GM11168 (cell line): Measurements from ENCODE around the gene PRDM13.

ENCODE experiments used
- in situ Hi-C: fragments of 300-500 bp; cut with MboI; formaldehyde crosslinking; loops from one replicate; pipeline ENCODE4 v1.12.0; 2022; ENCODE audit warnings: low sequenced_read_pairs; ENCODE audit not compliant: unreplicated experiment

The PRDM13 gene

DNA sequence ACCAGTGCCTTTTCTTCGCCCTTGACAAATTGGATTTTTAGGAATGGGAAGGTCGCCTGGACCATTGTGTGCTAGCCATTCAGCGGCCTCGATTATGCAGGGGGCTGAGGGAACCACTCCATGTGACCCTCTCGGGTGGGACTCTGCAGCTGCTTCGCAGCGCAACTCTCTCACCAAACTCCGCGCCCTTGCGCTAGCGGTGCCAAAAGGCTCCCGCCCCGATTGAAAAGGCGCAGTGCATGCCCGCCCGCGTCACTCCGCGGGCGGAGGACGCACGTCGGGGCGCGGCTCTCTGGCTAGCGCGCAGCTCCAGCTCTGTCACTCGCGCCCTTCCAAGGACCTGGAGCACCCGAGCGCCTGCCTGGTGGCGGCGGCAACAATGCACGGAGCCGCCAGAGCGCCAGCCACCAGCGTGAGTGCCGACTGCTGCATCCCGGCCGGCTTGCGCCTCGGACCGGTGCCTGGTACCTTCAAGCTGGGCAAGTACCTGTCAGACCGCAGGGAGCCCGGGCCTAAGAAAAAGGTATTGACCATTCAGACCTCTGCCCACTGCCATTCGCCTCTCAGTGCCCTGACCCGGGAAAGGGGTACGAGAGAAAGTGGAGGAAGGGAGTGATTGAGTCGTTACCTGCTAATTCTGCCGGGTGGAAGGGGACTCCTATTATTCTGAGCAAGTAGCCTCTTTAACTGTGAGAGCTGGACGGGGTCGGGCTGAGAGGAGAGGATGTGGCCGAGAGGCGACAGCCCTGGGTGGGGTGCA lies at the start of gene PRDM13:
TSS of gene PRDM13 (plus strand) at position 178 of the 760 bp plus-strand sequence. CDS start at position 380, 202 bp downstream.
- in situ Hi-C loops = no loop called here

GRCh38 chr6:99559057-99559456 lies 47.6 kb upstream of the PRDM13 start:
- in situ Hi-C loops = no loop called here

GRCh38 chr6:99560668-99561067 lies 46.0 kb upstream of the PRDM13 start:
- in situ Hi-C loops = no loop called here

DNA sequence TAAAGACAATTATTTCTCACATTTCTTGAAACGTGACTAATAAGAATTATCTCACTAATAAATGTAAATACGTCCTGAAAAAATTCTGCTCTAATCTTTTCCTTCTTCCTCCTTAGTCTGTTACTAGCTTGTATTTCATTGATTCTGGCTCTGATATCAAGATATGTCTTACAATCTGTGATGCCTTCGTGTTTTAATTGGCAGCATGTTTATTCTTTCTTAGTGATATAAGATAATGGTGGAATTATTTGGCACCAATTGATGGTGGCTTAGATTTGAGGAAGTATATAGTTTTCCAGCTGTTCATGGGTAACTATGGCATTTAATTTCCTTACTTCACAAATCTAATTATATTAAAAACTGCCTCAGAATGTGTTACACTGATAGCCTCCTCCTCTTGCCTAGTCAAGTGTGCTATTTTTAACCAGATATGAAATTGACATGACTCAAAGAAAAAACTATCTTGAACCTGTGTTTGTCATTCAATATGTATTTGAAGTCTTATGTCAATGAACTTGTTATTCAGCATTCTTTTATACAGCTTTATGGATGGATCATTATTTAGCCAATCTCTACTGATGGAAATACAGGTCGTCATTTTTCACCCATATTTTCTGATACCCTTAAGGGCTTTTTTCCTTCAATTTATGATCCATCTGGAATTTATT lies 43.4 kb upstream of the PRDM13 start:
- in situ Hi-C loops = no loop called here

- in situ Hi-C loops = no loop called here
Measured at GRCh38 chr6:99568103-99568933, 38.3 kb upstream of the PRDM13 start, which contains the start of gene CCNC. Gene CCNC (minus strand): TSS chr6:99568660. CDS start chr6:99568527, 133 bp downstream.

DNA sequence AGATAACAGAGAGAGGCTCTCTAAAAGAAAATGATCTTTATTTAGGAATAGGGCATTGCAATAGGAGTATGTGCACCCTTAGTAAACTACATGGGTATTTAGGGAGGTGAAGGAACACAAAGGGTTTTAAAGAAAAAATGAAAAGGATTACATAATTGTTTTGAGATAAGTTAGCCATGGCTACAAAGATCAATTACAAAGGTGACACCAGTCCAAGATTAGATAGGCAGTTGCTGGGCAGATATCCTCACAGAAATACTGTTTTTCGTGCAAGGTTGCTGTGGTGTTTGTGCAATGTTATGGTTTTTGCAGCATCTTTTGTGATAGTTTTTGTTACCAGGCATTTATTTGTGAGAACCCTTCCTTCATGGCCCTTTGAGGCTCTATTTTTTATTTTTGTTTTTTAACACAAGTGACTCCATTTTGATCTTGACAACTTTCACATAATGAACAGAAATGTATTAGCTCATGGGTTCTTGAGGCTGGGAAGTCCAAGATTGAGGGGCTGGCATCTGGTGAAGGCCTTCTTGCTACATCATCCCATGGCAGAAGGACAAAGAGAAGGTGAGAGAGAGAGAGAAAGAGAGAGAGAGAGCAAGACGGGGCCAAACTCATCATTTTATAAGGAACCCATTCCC lies 32.5 kb upstream of the PRDM13 start:
- in situ Hi-C loops = no loop called here

- in situ Hi-C loops = loop anchor here (25.0 kb wide), 1 partner anchor 887 kb away; the partner anchor contains the start of gene SIM1
Measured at GRCh38 chr6:99575544-99576227, 30.9 kb upstream of the PRDM13 start.

DNA sequence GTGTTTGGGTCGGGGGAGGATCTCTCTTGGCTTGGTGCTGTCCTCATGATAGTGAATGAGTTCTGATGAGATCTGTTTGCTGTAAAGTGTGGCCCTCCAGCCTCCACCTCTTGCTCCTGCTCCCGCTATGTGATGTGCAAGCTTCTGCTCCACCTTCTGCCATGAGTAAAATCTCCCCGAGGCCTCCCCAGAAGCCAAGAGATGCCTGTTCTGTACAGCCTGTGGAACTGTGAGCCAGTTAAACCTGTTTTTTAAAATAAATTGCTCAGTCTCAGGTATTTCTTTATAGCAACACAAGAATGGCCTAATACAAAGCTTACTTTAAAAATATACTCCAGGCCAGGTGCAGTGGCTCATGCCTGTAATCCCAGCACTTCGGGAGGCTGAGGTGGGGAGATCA lies 26.9 kb upstream of the PRDM13 start:
- in situ Hi-C loops = loop anchor here (25.0 kb wide), 1 partner anchor 883 kb away; the partner anchor contains the start of gene SIM1

- in situ Hi-C loops = loop anchor here (25.0 kb wide), 1 partner anchor 875 kb away; the partner anchor contains the start of gene SIM1
Measured at GRCh38 chr6:99587792-99588191, 18.8 kb upstream of the PRDM13 start.

- in situ Hi-C loops = loop anchor here (25.0 kb wide), 1 partner anchor 874 kb away; the partner anchor contains the start of gene SIM1
Measured at GRCh38 chr6:99588618-99589289, 17.9 kb upstream of the PRDM13 start.

GRCh38 chr6:99589290-99589672 lies 17.4 kb upstream of the PRDM13 start:
- in situ Hi-C loops = loop anchor here (25.0 kb wide), 1 partner anchor 873 kb away; the partner anchor contains the start of gene SIM1

DNA sequence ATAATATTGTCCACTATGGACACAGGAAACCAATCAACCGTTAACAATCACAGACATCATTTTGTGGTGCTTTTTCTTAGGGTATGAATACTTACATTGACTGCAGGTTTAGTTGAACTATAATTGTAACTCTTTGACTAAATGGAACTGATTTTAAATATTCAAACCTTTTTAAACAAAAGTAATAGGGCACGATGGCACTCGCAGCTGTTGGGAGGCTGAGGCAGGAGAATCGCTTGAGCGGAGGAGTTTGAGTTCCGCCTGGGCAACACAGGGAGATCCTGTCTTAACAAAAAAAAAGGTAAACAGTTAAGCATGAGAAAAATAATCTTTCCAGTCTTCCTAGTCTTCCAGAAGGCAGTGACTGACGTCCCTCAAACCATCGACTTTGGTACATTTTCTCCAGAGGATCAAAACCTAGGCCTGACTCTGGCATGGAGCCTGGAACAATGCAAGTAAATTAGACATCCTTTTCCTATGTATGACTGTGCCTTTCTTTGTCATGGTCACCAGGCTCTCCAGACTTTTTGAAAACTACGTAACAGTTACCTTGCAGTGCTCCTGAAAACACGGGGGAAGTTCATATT lies 16.6 kb upstream of the PRDM13 start:
- in situ Hi-C loops = loop anchor here (10.0 to 25.0 kb wide), 3 partner anchors 145 to 872 kb away; partner anchors contain the start of gene SIM1

GRCh38 chr6:99590728-99591672 lies 15.6 kb upstream of the PRDM13 start:
- in situ Hi-C loops = loop anchor here (10.0 to 25.0 kb wide), 3 partner anchors 144 to 871 kb away; partner anchors contain the start of gene SIM1

DNA sequence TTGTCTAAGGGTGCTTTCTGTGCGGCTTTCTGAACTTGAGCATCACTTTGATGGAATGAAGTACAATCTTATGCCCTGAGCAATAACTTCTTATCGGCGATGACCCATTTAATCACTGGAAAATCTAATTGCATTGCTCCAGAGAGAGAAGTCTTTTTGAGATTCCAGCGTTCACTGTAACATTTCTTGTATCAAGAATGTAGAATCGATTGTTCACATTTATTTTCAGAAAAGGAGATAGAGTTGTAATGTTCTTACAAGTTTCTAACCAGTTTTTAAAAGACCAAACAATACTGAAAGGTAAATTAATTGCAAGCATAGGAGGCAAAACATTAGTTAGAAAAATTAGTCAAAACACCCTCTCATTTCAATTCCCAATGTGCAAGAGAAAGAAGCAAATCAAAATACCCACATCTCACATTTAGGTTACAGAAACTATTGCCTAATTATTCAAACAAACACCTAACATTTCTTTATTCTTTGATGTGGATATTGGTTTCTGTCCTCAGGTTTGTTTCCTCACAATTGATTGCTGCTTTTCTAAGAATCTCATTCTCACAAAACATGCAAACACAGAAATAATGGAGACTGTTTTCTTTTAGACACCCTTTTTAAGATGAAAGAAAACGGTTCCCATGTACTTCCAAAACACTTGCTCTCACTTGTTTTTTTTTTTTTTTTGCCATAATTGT lies 14.8 kb upstream of the PRDM13 start:
- in situ Hi-C loops = loop anchor here (10.0 to 25.0 kb wide), 3 partner anchors 143 to 870 kb away; partner anchors contain the start of gene SIM1

GRCh38 chr6:99592900-99593299 lies 13.7 kb upstream of the PRDM13 start:
- in situ Hi-C loops = loop anchor here (10.0 to 25.0 kb wide), 3 partner anchors 142 to 869 kb away; partner anchors contain the start of gene SIM1

GRCh38 chr6:99594696-99595095 lies 11.9 kb upstream of the PRDM13 start:
- in situ Hi-C loops = loop anchor here (10.0 to 25.0 kb wide), 3 partner anchors 140 to 868 kb away; partner anchors contain the start of gene SIM1
